K562 (cell line): ENCODE results near the gene NUP62. TPM values are rescaled to one million over a fixed set of nuclear protein-coding genes. Genes with fewer than 3 reads are reported as not detected.

Experiments used
- AFF1 ChIP-seq, 2 experiments: fragments of 450-650 bp; IDR thresholded peaks; 2 replicates each; pipeline ENCODE4 v1.6.1; 2018; ENCODE audit warnings: mild to moderate bottlenecking in 2 of 2, low read depth in 1 of 2; ENCODE audit not compliant: partially characterized antibody in 2 of 2
- E2F4 ChIP-seq: sonication (generic); formaldehyde crosslinking; IDR thresholded peaks from 2 replicates; pipeline ENCODE4 v1.8.0; 2022; ENCODE audit warnings: mild to moderate bottlenecking, low read depth, missing genetic modification reagents
- E4F1 ChIP-seq: fragments of 250-450 bp; sonication (Bioruptor Pico); IDR thresholded peaks from 2 replicates; pipeline ENCODE4 v1.5.0; 2021; ENCODE audit warnings: mild to moderate bottlenecking, borderline replicate concordance
- ETV5 ChIP-seq: sonication (generic); formaldehyde crosslinking; IDR thresholded peaks from 2 replicates; pipeline ENCODE4 v1.4.0; 2020; ENCODE audit warnings: low read depth, mild to moderate bottlenecking, missing genetic modification reagents
- GATAD2A ChIP-seq: fragments of 450-650 bp; IDR thresholded peaks from 2 replicates; pipeline ENCODE4 v1.6.1; 2017
- GMEB1 ChIP-seq: fragments of 250-450 bp; sonication (Bioruptor Pico); IDR thresholded peaks from 2 replicates; pipeline ENCODE4 v1.4.0; 2020; ENCODE audit warnings: mild to moderate bottlenecking
- HNRNPL ChIP-seq: fragments of 200-400 bp; formaldehyde crosslinking; IDR thresholded peaks from 2 replicates; pipeline ENCODE4 v1.6.1; 2017; ENCODE audit warnings: low read depth, mild to moderate bottlenecking, low read length
- PHTF2 ChIP-seq: fragments of 250-450 bp; sonication (Bioruptor Pico); IDR thresholded peaks from 2 replicates; pipeline ENCODE4 v1.5.0; 2021; ENCODE audit warnings: mild to moderate bottlenecking
- SREBF1 ChIP-seq: fragments of 150-350 bp; IDR thresholded peaks from 2 replicates; pipeline ENCODE4 v1.6.1; 2014; ENCODE audit warnings: antibody characterized with exemption, low read depth, low read length, borderline replicate concordance
- SRSF7 ChIP-seq: fragments of 200-400 bp; formaldehyde crosslinking; optimal IDR thresholded peaks from 2 replicates; pipeline ENCODE3; 2017; ENCODE audit warnings: mild to moderate bottlenecking, low read depth, low read length
- ZBTB49 ChIP-seq: sonication (generic); formaldehyde crosslinking; IDR thresholded peaks from 2 replicates; pipeline ENCODE4 v1.8.0; 2022; ENCODE audit warnings: missing genetic modification reagents, mild to moderate bottlenecking, borderline replicate concordance
- ZNF311 ChIP-seq: fragments of 250-450 bp; sonication (Bioruptor Pico); IDR thresholded peaks from 2 replicates; pipeline ENCODE4 v1.4.0; 2020; ENCODE audit warnings: mild to moderate bottlenecking, moderate library complexity
- ZNF785 ChIP-seq: fragments of 250-450 bp; sonication (Bioruptor Pico); IDR thresholded peaks from 2 replicates; pipeline ENCODE4 v1.4.0; 2020; ENCODE audit warnings: mild to moderate bottlenecking
- polyA plus RNA-seq, 8 experiments: library from polyadenylated mRNA; depleted of rRNA in 4 of 8; stranded (reverse) in 5 of 8; unstranded in 3 of 8; fragments of >200 nt; fragmentation: Nextera tagmentation in 2 of 8; fragmentation: Illumina TruSeq in 1 of 8; extraction: Ambion mirVana in 2 of 8; extraction: Trizol in 1 of 8; gene quantifications; 2 replicates each; pipeline versions ENCODE4 v1.2.1 to v1.2.3, GENCODE V29; 2011 to 2014; ENCODE audit warnings: inconsistent platforms in 1 of 8, missing spikeins in 1 of 8
- total RNA-seq, 7 experiments: library from RNA; depleted of rRNA in 6 of 7; stranded (reverse); fragments of >200 nt in 6 of 7; fragmentation: Illumina TruSeq in 2 of 7; extraction: Trizol in 2 of 7; gene quantifications; 2 replicates each; pipeline versions ENCODE4 v1.2.1 to v1.2.3, GENCODE V29; 2011 to 2021; ENCODE audit warnings: low replicate concordance in 1 of 7

The NUP62 gene
- total and polyA plus RNA-seq, 9 of the 15 experiments (the other 6 are each of a cell fraction or from before 2014, with no cell fraction given): 16.9 to 109 (median 66.0) TPM

GRCh38 chr19:49924004-49924880 is 5.1 kb downstream of the NUP62 start (continued):
- TF ChIP-seq AFF1 (IDR thresholded peaks at IDR 0.05; ENCODE audit: low read depth in 1 of 2, partially characterized antibody in 2 of 2) (peak in 1 of 2 experiments; percentile 75), ETV5 (CRISPR knock-in tag) (no peak), SREBF1 (no peak), E2F4 (CRISPR knock-in tag) (no peak), PHTF2 (CRISPR knock-in tag) (no peak), E4F1 (CRISPR knock-in tag) (no peak), ZBTB49 (no peak), SRSF7 (no peak), ZNF311 (CRISPR knock-in tag) (0 out of 2 replicates have a peak, but pooled peaks have one; percentile 10), ZNF785 (no peak), GMEB1 (peak; percentile 36; the same call in 1 of the 2 replicates), GATAD2A (no peak), HNRNPL (no peak)
